Coronary artery (tissue), 2 donors: ENCODE data around the gene TMEM150A.

Source experiments
- DNase-seq: peaks from one replicate; pipeline ENCODE4 v3.0.0-alpha.2; 2017; ENCODE audit warnings: low spot score
- H3K27ac ChIP-seq, 2 donors: fragments of 200-600 bp; sonication (generic); one replicate each; pipeline ENCODE4 v1.5.1; 2016 to 2019
- H3K4me3 ChIP-seq: fragments of 200-600 bp; sonication (generic); 2 replicates; pipeline ENCODE4 v1.5.1; 2016; ENCODE audit warnings: mild to moderate bottlenecking, moderate library complexity
- CTCF ChIP-seq: fragments of 200-600 bp; sonication (generic); IDR thresholded peaks from one replicate; pipeline ENCODE4 v1.5.1; 2019; ENCODE audit warnings: antibody characterized with exemption

TMEM150A gene

GRCh38 chr2:85584857-85585780 is 17.4 kb downstream of the TMEM150A start:
- Histone ChIP-seq H3K4me3 (peak overlapping the region; percentile 92), H3K27ac (peak overlapping the region; percentile 83 to 96)
- no peak for DNase-seq
- no peak for TF ChIP-seq CTCF

- H3K27ac ChIP-seq = peak within 1 kb of the TSS; percentile 83 to 96
- no peak for DNase-seq
- no peak for TF ChIP-seq CTCF
- peak within 1 kb of the TSS; percentile 92 for H3K4me3 ChIP-seq
Measured at GRCh38 chr2:85584354-85584856, 18.1 kb downstream of the TMEM150A start, which contains the start of gene VAMP5. TSS of gene VAMP5 (plus strand) at chr2:85584431. CDS start at chr2:85584491, 60 bp downstream.

- peak overlapping the region; percentile 83 to 96 for H3K27ac ChIP-seq
- TF ChIP-seq CTCF = no peak
- DNase-seq = no peak
- peak overlapping the region; percentile 92 for H3K4me3 ChIP-seq
Measured at GRCh38 chr2:85583667-85584353, 18.7 kb downstream of the TMEM150A start.

GRCh38 chr2:85582492-85582891 is 20.0 kb downstream of the TMEM150A start:
- DNase-seq = no peak

GRCh38 chr2:85580206-85580605 is 22.3 kb downstream of the TMEM150A start:
- TF ChIP-seq CTCF = no peak
- peak overlapping the region in 1 of 2 donors; percentile 55 for H3K27ac ChIP-seq
- DNase-seq = no peak
- no peak overlapping the region for H3K4me3 ChIP-seq

More at GRCh38 chr2:85582492-85582891, 20.0 kb downstream of the TMEM150A start:
- Histone ChIP-seq H3K4me3 (no peak overlapping the region), H3K27ac (no peak overlapping the region)
- TF ChIP-seq CTCF = no peak

GRCh38 chr2:85579266-85579935 is 23.1 kb downstream of the TMEM150A start:
- no peak for TF ChIP-seq CTCF
- H3K4me3 ChIP-seq = no peak overlapping the region
- H3K27ac ChIP-seq = peak overlapping the region; percentile 37 to 80
- no peak for DNase-seq
